NCI-H1105 (cell line): Measurements from ENCODE around the gene RPTOR.

ENCODE experiments used
- DNase-seq: peaks from one replicate; lab custom pipeline; 2025; lab: John Stamatoyannopoulos, UW

The RPTOR gene

GRCh38 chr17:80645706-80646325, 101.2 kb downstream of the RPTOR start:
- no peak for DNase-seq

GRCh38 chr17:80646328-80646727, 101.7 kb downstream of the RPTOR start:
- DNase-seq = peak; percentile 19

GRCh38 chr17:80647746-80648145, 103.1 kb downstream of the RPTOR start:
- DNase-seq = no peak

GRCh38 chr17:80649200-80649644, 104.6 kb downstream of the RPTOR start:
- DNase-seq = no peak

GRCh38 chr17:80649672-80650330, 105.2 kb downstream of the RPTOR start:
- peak; percentile 9 for DNase-seq

- no peak for DNase-seq
Observed at GRCh38 chr17:80650331-80650672, 105.7 kb downstream of the RPTOR start.

- no peak for DNase-seq
Observed at GRCh38 chr17:80650751-80651518, 106.3 kb downstream of the RPTOR start.

GRCh38 chr17:80652756-80653330, 108.2 kb downstream of the RPTOR start:
- no peak for DNase-seq

GRCh38 chr17:80653856-80654255, 109.2 kb downstream of the RPTOR start:
- DNase-seq = no peak

- no peak for DNase-seq
Observed at GRCh38 chr17:80655608-80656007, 111.0 kb downstream of the RPTOR start.

- DNase-seq = no peak
Observed at GRCh38 chr17:80656590-80656989, 112.0 kb downstream of the RPTOR start.

- no peak for DNase-seq
Observed at GRCh38 chr17:80657561-80657960, 112.9 kb downstream of the RPTOR start.

GRCh38 chr17:80658821-80659220, 114.2 kb downstream of the RPTOR start:
- DNase-seq = no peak

- DNase-seq = no peak
Observed at GRCh38 chr17:80659651-80660050, 115.0 kb downstream of the RPTOR start.

- DNase-seq = no peak
Observed at GRCh38 chr17:80660527-80661198, 116.0 kb downstream of the RPTOR start.

GRCh38 chr17:80662557-80662956, 117.9 kb downstream of the RPTOR start:
- DNase-seq = no peak

- DNase-seq = no peak
Observed at GRCh38 chr17:80663781-80664206, 119.2 kb downstream of the RPTOR start.

- DNase-seq = no peak
Observed at GRCh38 chr17:80664217-80664790, 119.7 kb downstream of the RPTOR start.

- no peak for DNase-seq
Observed at GRCh38 chr17:80665792-80666191, 121.2 kb downstream of the RPTOR start.

GRCh38 chr17:80666867-80667266, 122.2 kb downstream of the RPTOR start:
- no peak for DNase-seq

- no peak for DNase-seq
Observed at GRCh38 chr17:80667462-80668277, 123.0 kb downstream of the RPTOR start.
